T-helper 2 cell treated with Interferon-gamma antibody and Interleukin-4, amounts not matched to agents 5 μg/mL and 100 μg/mL, for 36 hours (primary cell): ENCODE results near the gene NKX6-1.

Experiments
- DNase-seq: peaks from one replicate; pipeline ENCODE4 v3.0.0; 2021; ENCODE audit warnings: low spot score
- H3K27ac Mint-ChIP-seq: one replicate; pipeline ENCODE4 v1.8.0; 2021; ENCODE audit warnings: mild to moderate bottlenecking, mixed read lengths
- H3K27me3 Mint-ChIP-seq: one replicate; pipeline ENCODE4 v1.8.0; 2021; ENCODE audit warnings: low read depth, mixed read lengths
- H3K36me3 Mint-ChIP-seq: one replicate; pipeline ENCODE4 v1.8.0; 2021; ENCODE audit warnings: low read depth, mixed read lengths
- H3K4me1 Mint-ChIP-seq: one replicate; pipeline ENCODE4 v1.8.0; 2021; ENCODE audit warnings: low read depth, mixed read lengths
- H3K4me3 Mint-ChIP-seq: one replicate; pipeline ENCODE4 v1.8.0; 2022; ENCODE audit warnings: mild to moderate bottlenecking, moderate library complexity, mixed read lengths
- H3K9me3 Mint-ChIP-seq: one replicate; pipeline ENCODE4 v1.8.0; 2021; ENCODE audit warnings: mixed read lengths

NKX6-1 gene

GRCh38 chr4:84480082-84480481 is 19.0 kb downstream of the NKX6-1 start:
- Mint-ChIP-seq H3K9me3 (peaks cover 3% of the 10 kb centered on the region), H3K4me3 (no peak overlapping the region), H3K27me3 (peaks cover 69% of the 10 kb centered on the region), H3K36me3 (peaks cover 3% of the 10 kb centered on the region), H3K4me1 (peaks cover 4% of the 10 kb centered on the region), H3K27ac (no peak overlapping the region)
- DNase-seq: no peak

- Mint-ChIP-seq H3K27me3 (peaks cover 66% of the 10 kb centered on the region), H3K4me3 (no peak overlapping the region), H3K36me3 (peaks cover 3% of the 10 kb centered on the region), H3K27ac (no peak overlapping the region), H3K9me3 (peaks cover 3% of the 10 kb centered on the region), H3K4me1 (peaks cover 4% of the 10 kb centered on the region)
- no peak for DNase-seq
Measured at GRCh38 chr4:84479663-84480062, 19.4 kb downstream of the NKX6-1 start.

GRCh38 chr4:84477738-84478137 is 21.4 kb downstream of the NKX6-1 start:
- H3K36me3 Mint-ChIP-seq: peaks cover 3% of the 10 kb centered on the region
- peaks cover 52% of the 10 kb centered on the region for H3K27me3 Mint-ChIP-seq
- DNase-seq: no peak
- peaks cover 3% of the 10 kb centered on the region for H3K9me3 Mint-ChIP-seq
- no peak overlapping the region for H3K27ac Mint-ChIP-seq
- peaks cover 4% of the 10 kb centered on the region for H3K4me1 Mint-ChIP-seq
- H3K4me3 Mint-ChIP-seq: no peak overlapping the region

DNA sequence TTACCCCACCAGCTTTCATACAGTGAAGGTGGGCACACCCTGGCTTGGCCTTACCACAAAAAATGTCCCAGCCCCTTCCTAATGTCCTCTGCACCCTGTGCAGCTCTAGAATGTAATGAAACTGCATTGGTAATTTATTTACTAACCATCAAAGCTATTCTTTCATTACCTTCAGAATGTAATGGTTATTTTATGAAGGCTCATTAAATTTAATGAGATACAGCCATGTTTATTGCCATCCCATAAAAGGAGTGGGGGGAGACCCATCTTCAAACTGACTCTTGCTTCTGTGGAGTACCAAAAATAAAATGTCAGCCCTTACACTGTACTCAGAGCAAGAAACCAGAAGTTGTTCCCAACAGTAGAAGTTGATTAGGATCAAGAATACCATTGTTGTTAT is 25.0 kb downstream of the NKX6-1 start:
- H3K27me3 Mint-ChIP-seq: peaks cover 16% of the 10 kb centered on the region
- H3K27ac Mint-ChIP-seq: no peak overlapping the region
- no peaks in the 10 kb centered on the region for H3K4me1 Mint-ChIP-seq
- H3K36me3 Mint-ChIP-seq: no peaks in the 10 kb centered on the region
- DNase-seq: no peak
- H3K9me3 Mint-ChIP-seq: no peaks in the 10 kb centered on the region
- H3K4me3 Mint-ChIP-seq: no peak overlapping the region

GRCh38 chr4:84472154-84472553 is 26.9 kb downstream of the NKX6-1 start:
- no peak for DNase-seq
- Mint-ChIP-seq H3K27me3 (peaks cover 2% of the 10 kb centered on the region), H3K36me3 (no peaks in the 10 kb centered on the region), H3K27ac (no peak overlapping the region), H3K4me3 (no peak overlapping the region), H3K4me1 (no peaks in the 10 kb centered on the region), H3K9me3 (no peaks in the 10 kb centered on the region)

GRCh38 chr4:84470204-84470785 is 28.8 kb downstream of the NKX6-1 start:
- Mint-ChIP-seq H3K9me3 (no peaks in the 10 kb centered on the region), H3K4me1 (no peaks in the 10 kb centered on the region), H3K27ac (no peak overlapping the region), H3K27me3 (peaks cover 2% of the 10 kb centered on the region), H3K4me3 (no peak overlapping the region), H3K36me3 (no peaks in the 10 kb centered on the region)
- no peak for DNase-seq

- DNase-seq: no peak
- no peaks in the 10 kb centered on the region for H3K4me1 Mint-ChIP-seq
- no peaks in the 10 kb centered on the region for H3K9me3 Mint-ChIP-seq
- H3K27ac Mint-ChIP-seq: no peak overlapping the region
- no peak overlapping the region for H3K4me3 Mint-ChIP-seq
- peaks cover 2% of the 10 kb centered on the region for H3K27me3 Mint-ChIP-seq
- no peaks in the 10 kb centered on the region for H3K36me3 Mint-ChIP-seq
Measured at GRCh38 chr4:84467601-84468000, 31.5 kb downstream of the NKX6-1 start.

GRCh38 chr4:84459783-84460182 is 39.3 kb downstream of the NKX6-1 start:
- no peak overlapping the region for H3K27ac Mint-ChIP-seq
- peaks cover 4% of the 10 kb centered on the region for H3K27me3 Mint-ChIP-seq
- DNase-seq: no peak
- no peaks in the 10 kb centered on the region for H3K4me1 Mint-ChIP-seq
- no peaks in the 10 kb centered on the region for H3K36me3 Mint-ChIP-seq
- H3K9me3 Mint-ChIP-seq: no peaks in the 10 kb centered on the region
- no peak overlapping the region for H3K4me3 Mint-ChIP-seq

DNA sequence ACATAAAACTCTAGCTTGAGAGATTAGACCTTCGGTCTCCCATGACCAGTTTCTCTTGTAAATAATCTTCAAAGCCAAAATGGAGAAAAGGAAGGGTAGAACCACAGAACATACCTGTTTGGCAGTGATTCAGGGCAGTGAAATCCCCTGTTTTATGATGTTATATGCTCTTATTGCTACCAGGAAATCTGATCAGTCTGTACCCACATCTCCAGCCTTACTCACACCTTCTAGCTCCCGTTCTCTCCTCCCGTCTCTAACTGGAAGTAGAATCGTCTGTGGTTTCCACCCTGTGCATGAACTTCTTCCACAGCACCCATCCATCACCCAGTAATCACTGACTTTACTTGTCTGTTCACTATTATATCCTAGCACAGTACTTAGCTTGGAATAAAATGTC is 42.9 kb downstream of the NKX6-1 start:
- Mint-ChIP-seq H3K4me1 (no peaks in the 10 kb centered on the region), H3K27me3 (peaks cover 4% of the 10 kb centered on the region), H3K9me3 (no peaks in the 10 kb centered on the region), H3K36me3 (no peaks in the 10 kb centered on the region), H3K4me3 (no peak overlapping the region), H3K27ac (no peak overlapping the region)
- DNase-seq: no peak

DNA sequence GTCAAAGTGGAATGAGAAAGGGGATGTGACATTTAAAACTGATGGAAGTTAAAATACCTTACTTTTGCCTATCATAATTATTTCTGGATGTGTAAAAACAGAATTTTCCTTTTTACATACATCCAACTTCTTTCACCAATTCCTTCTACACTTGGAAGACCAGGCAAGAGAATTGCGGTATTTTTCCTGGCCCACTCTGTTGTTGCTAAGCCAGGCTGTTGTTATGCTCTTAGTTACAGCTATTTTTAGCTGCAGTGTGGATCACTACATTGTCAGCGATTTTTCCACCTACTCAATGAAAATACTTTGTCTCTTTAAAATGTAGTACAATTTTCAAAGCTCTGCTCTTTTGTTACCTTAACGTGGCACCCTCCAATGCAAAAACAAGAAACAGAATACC is 43.4 kb downstream of the NKX6-1 start:
- no peak overlapping the region for H3K4me3 Mint-ChIP-seq
- H3K27ac Mint-ChIP-seq: no peak overlapping the region
- H3K36me3 Mint-ChIP-seq: no peaks in the 10 kb centered on the region
- peaks cover 2% of the 10 kb centered on the region for H3K27me3 Mint-ChIP-seq
- no peak for DNase-seq
- no peaks in the 10 kb centered on the region for H3K9me3 Mint-ChIP-seq
- H3K4me1 Mint-ChIP-seq: no peaks in the 10 kb centered on the region

GRCh38 chr4:84451546-84451945 is 47.5 kb downstream of the NKX6-1 start:
- no peak for DNase-seq
- no peak overlapping the region for H3K4me3 Mint-ChIP-seq

GRCh38 chr4:84443523-84443922 is 55.6 kb downstream of the NKX6-1 start:
- DNase-seq: no peak
- H3K36me3 Mint-ChIP-seq: no peaks in the 10 kb centered on the region
- no peaks in the 10 kb centered on the region for H3K9me3 Mint-ChIP-seq
- H3K27ac Mint-ChIP-seq: no peak overlapping the region
- no peak overlapping the region for H3K4me3 Mint-ChIP-seq
- no peaks in the 10 kb centered on the region for H3K27me3 Mint-ChIP-seq
- no peaks in the 10 kb centered on the region for H3K4me1 Mint-ChIP-seq

More at GRCh38 chr4:84451546-84451945, 47.5 kb downstream of the NKX6-1 start:
- Mint-ChIP-seq H3K4me1 (no peaks in the 10 kb centered on the region), H3K27ac (no peak overlapping the region), H3K36me3 (no peaks in the 10 kb centered on the region), H3K27me3 (no peaks in the 10 kb centered on the region), H3K9me3 (no peaks in the 10 kb centered on the region)

- Mint-ChIP-seq H3K4me3 (no peak overlapping the region), H3K27me3 (no peaks in the 10 kb centered on the region), H3K36me3 (no peaks in the 10 kb centered on the region), H3K9me3 (no peaks in the 10 kb centered on the region), H3K4me1 (no peaks in the 10 kb centered on the region), H3K27ac (no peak overlapping the region)
- no peak for DNase-seq
Measured at GRCh38 chr4:84442778-84443177, 56.3 kb downstream of the NKX6-1 start.
